HT1080 (cell line): ENCODE results near the gene PRTG. TPM values are rescaled to one million over a fixed set of nuclear protein-coding genes. Genes with fewer than 3 reads are reported as not detected.
"Not testable (repeated sequence)": the region's sequence is repeated elsewhere in the genome, so short reads cannot be mapped to it uniquely, and the experiment has no call there.

Experiments
- DNase-seq: peaks from one replicate; pipeline ENCODE4 v3.0.0-alpha.2; 2015; ENCODE audit warnings: low read depth
- total RNA-seq: library from RNA; depleted of rRNA; stranded (reverse); fragments of >200 nt; shearing (Covaris generic); gene quantifications from 2 replicates; pipeline ENCODE4 v1.2.3, GENCODE V29; 2014

The PRTG gene
- total RNA-seq, 1 experiment from 2014 or later = 8.4 TPM

DNA sequence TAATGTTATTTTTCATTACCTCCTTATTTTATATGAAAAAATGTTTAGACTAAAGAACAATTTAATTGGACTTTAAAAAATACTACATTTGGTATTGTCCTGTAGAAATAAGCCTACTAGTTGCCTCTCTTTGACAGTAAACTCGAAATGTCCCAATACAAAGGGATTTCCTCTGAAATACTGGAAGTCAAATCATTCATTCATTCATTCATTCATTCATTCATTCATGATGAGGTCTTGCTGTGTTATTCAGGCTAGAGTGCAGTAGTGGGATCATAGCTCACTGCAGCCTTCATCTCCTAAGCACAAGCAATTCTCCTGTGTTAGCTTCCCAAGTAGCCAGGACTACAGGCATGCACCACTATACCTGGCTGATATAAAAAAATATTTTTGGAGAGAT is 104.2 kb downstream of the PRTG start:
- no peak for DNase-seq

DNA sequence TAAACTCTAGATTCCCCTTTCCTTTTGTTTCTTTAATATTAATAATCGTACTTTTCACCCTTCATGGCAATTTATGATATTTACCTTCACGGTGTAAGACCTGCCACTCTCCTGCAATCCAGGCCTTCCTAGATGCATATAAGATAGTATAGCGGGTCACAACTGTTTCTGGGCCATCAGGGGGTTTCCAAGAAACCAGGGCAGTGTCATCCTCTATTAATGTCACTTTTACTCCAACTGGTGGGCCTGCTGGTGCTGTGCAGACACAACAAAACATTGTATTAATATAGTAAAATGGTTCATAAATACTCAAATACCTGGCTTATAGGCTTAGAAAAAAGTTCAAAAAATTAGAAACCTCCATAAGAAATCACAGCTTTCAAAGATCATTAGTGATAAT is 105.9 kb downstream of the PRTG start:
- no peak for DNase-seq

DNA sequence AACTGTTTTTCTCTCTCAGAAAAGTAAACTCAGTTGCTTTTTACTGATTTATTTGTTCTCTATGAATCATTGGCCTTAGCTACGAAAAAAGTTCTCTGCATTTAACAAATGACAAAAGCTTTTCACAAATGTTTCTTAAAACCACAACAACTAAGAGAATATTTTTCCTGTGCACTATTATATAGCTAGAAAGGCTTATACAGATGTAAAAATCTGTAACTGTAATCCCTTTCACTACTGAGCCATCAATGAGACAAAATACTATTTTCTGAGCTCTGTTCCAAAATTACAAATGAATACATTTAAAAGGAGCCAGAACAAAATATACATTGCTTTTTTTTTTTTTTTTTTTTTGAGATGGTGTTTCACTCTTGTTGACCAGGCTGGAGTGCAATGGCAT is 109.2 kb downstream of the PRTG start:
- DNase-seq = no peak

DNA sequence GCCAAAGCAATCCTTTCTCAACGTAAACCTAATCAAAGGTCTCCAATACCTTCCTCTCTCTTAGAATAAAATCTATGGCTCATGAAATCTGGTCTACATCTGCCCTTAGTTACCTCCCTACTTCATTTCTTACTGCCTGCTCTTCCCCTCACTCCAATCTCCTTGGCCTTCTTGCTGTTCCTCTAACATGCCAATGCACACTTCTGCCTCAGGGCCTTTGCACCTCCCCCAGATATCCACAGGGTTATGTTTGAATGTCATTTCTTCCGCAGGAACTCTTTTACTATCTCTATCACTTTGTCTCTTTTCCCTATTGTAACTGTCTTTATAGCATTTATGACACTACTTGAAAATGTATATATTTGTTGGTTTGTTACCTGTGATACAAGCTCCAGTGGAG is 110.5 kb downstream of the PRTG start:
- no peak for DNase-seq

DNA sequence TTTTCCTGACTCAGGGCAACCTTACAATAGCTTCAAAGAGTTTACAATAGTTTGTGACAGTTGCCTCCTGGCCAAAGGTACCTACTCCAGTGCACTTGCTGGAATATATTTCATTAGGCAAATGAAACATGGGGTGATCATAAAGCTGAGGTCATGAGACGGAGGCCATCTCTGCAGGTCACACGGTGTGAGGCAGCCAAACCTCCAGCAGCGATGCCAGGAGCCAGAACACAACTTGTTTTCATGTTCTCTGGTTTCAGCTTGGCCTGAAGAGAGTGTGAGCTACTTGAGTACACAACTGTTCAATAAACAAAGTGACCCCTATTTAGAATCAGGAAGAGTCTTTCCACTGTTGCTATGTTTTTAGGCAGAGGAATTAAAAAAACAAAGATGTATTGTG is 112.1 kb downstream of the PRTG start:
- DNase-seq = no peak

DNA sequence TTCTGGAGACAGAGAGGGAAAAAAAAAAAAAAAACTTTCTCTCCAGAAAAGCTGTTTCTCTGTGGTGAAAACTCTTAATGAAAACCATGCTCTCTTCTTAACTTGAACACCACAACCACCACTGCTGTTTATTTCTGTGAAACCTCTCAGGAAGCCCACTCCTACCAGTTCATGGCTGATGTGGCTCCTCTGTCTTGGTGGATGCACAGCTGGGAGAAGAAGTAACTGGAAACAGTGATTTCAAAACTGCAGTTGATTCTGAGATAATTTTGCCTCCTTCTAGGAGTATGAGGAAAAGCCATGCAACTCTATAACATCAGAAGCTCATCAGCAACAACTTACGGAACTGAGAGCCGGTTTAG is 114.6 kb downstream of the PRTG start:
- DNase-seq = no peak

DNA sequence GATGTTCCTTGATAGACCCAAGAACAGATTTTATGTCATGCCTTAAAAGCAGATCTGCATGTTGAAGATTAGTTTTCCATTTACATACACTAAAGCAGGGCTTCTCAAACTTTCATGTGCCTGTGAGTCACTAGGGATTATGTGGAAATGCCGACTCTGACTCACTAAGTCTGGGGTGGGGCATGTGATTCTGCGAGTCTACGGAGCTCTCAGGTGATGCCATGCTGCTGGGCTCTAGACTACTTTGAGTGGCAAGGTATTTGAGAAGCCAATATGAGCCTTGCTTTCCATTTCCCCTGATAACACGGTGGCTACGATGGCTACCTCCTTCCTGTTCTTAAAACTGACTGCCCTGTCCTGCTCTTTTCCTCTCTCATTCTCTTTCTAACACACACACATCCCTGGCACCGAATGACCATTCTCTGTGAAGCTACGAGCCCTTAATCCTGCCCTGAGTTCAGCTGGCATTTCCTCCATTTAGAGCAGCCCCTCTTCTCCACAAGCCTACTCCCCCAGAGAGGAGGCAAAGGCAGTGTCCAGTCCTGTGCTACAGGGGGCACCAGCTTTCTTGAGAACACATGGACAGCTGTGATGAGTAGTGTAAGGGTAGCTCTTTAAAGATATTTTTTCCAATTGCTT is 115.1 kb downstream of the PRTG start:
- peak; percentile 94 for DNase-seq

DNA sequence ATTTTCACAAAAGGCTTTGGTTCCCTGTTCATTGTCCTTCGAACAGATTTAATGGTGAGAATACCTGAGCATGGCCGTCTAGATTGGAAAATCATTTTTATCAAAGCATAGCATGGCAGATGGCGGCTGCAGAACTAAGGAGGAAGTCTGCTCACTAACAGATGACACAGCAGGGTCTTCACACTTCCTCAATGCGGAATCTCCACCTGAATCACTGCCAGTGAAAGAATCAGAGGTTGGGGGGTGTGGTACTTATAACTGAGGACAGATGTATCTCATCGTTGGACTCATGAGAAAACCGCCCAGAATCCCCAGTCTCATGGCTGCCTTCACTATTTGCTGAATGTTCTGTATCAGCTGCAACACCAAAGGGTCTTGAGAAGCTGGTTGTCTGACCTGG is 123.2 kb downstream of the PRTG start:
- no peak for DNase-seq

DNA sequence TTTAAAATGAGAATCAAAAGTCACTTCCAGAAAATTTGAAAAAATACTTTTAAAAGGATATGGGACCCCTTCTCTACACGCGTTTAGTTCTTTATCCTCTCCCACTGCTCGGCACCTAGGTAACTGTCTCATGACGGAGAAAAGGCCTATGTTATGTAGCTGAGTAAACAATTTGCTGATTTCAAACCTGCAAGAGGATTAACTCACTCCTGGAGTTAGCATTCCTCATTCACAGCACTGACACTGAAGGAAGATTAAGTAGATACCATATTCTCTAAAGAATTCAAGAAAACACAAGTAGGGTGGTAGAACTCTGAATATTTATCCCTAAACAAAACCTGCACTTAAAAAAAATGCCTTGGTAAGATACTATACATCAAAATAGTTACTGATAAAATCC is 124.6 kb downstream of the PRTG start:
- no peak for DNase-seq

DNA sequence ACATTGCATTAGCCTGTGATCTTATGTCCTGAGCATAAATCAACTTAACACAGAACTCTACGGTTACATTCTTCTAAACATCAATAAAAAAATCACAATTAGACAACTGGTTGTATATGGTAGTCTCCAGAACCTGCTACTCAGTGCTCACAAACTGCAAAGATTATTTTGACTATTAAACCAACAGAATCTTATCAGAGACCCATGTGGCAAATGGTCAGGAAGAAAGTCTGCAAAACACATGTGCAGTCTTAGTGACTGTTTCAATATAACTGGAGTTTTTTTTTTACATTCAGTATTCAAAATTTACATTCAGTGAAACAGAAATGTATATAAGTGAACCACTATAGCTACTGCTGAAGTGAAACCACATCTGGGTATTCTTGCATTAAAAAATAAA is 127.5 kb downstream of the PRTG start:
- DNase-seq = no peak

DNA sequence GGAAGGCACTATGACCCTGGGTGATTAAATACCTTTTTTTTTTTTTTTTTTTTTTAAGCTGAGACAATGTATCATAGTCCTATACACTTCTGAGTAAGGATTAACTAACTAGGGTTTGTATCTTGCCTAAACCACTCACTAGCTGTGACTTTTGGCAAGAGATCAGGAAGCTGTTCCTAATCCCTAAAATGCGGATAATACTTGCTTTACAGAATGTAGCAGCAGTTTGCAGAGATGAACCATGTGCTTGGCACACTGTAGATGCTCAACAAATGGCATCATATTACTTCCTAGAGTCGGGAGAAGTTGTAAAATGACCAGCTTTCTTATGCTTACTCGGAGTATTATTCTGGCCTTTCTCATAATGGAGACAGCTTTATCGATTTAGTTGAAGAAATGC is 129.2 kb downstream of the PRTG start:
- DNase-seq = no peak

DNA sequence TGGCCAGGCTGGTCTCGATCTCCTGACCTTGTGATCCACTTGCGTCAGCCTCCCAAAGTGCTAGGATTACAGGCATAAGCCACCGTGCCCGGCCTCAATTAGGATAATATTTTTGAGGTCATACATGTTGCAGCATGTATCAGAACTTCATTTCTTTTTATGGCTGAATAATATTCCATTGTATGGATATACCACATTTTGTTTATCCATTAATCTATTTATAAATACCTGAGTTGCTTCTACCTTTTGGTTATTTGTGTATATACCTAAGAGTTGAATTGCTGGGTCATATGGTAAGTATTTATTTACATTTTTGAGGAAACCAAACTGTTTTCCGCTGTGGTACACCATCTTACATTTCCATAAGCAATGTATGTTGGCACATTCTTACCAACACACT is 136.7 kb downstream of the PRTG start:
- no peak for DNase-seq

DNA sequence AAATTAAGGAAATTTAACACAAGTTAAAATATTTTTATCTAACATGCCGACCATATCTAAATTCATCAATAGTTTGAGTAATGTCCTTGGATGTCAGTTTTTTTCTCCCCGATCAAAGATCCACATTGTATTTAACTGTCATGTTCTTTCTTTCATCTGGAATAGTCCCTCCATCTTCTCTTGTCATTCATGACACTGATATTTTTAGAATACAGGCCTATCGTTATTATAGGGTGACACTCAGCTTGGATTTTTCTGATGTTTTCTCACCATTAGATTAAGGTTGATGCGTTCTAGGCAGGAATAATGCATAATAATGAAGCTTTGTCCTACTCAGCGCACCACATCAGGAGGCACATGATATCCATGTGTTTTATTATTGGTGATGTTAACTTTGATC is 141.6 kb downstream of the PRTG start:
- DNase-seq = no peak

DNA sequence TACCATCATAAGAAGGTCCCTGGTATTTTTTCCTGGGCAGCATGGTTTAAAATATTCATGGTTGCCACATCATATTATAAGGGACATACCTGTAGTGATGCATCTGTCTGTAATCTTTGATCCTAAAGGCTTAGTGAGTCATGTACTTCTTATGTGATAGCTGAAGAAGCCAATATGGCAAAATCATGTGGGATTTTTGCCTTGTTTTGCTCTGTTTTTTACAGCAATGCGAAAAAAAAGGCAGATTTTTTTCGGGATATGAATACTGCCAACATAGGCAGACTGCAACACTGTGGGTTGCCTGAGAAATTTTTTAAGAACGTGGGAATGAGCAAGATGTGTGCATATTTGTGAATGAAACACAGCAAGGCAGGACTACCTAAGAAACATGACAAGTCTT is 143.5 kb downstream of the PRTG start:
- no peak for DNase-seq

DNA sequence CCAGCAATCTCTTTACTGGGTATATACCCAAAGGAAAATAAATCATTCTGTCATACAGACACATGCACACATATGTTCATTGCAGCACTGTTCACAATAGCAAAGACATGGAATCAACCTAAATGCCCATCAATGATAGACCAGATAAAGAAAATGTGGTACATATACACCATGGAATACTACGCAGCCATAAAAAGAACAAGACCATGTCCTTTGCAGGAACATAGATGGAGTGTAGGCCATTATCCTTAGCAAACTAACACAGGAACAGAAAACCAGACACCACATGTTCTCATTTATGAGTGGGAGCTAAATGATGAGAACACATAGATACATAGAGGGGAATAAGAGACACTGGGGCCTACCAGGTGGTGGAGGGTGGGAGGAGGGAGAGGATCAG is 149.9 kb downstream of the PRTG start:
- DNase-seq = not testable (repeated sequence)

DNA sequence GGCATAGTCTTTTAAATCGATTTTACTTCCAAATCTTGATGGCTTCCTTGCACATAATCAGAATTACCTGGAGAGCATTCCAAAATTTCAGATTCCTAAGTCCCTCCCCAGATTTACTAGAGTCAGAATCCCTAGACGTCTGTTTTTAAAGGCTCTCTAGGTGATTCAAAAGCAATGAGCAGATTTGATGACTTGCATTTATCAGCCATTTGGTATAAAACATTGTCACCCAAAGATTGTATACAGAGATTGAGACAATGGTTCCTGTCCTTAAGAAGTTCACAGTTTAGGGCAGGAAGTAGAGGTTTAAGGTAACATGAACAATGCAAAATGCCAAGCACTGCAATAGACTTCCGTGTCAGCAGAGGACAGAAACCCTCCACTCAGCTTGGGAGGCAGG is 152.2 kb downstream of the PRTG start:
- DNase-seq = no peak

DNA sequence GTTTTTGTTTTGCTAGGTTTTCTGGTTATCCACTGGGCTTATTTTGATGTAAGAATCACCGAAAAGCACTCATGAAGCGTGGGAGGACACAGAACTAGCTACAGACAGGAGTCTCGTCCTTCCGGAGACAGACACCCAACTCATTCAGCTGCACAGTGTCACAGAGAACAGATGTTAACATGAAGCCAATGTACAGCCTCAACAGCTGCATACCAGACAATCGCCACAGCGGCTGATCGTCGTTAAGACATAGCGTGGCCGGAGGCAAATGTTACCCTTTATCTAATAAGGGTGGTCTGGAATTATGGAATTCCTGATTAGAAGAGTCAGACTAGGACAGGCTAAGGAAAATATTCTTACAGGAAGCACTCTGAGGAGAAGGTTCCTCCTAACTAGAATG is 153.7 kb downstream of the PRTG start:
- no peak for DNase-seq

DNA sequence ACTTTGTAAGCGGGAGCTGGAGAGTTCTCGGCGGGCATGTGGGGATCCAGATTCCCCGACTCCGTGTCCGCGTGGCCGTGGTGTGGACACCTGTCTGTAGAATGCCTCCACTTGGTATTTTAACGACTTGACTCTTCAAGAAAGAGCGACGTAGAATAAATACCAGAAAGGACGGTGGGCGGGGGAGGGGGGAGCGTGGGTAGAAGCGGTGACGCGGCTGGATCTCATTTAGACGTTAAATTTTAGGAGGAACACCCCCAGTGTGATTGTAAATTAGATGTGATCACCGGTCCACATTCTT is 154.2 kb downstream of the PRTG start:
- no peak for DNase-seq

DNA sequence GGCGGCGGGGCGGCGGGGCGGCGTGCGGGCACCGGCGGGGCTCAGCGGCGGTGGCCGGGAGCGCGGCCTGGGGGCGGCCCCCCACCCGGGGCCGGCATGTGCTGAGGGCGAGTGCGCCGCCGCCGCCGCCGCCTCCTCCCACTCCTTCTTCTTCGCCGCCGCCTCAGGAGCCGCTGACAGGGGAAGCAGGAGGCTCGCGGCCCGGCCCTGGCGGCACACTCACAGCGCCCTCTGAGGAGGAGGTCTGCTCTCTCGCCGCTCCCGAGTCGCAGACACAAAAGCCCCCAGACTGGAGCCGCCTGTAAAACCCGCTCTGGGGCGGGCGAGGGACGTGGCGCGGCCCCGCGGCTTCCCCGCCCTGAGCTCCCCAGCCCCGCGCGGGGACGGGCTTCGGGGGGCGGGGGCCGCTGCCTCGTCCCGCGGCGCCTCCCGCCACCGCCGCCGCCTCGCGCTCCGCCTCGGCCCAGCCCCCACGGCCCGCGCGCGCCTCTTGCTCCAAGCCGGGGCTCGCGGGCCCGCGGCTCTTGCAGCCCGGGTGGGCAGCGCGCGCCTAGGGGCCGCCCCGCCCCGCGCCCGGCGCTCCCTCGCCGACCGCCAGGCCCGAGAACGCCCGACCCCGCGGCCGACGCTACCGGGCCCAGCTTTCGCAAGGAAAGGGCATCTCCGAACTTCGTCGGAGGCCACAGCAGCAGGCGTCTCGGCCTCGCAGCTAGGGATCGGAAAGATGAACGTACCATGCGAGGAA is 154.7 kb downstream of the PRTG start, which contains the start of gene PYGO1:
Gene PYGO1 (minus strand): TSS at position 276 of the 745 bp plus-strand sequence. CDS start 462 bp downstream, outside the sequence.
- DNase-seq = peak; percentile 50

DNA sequence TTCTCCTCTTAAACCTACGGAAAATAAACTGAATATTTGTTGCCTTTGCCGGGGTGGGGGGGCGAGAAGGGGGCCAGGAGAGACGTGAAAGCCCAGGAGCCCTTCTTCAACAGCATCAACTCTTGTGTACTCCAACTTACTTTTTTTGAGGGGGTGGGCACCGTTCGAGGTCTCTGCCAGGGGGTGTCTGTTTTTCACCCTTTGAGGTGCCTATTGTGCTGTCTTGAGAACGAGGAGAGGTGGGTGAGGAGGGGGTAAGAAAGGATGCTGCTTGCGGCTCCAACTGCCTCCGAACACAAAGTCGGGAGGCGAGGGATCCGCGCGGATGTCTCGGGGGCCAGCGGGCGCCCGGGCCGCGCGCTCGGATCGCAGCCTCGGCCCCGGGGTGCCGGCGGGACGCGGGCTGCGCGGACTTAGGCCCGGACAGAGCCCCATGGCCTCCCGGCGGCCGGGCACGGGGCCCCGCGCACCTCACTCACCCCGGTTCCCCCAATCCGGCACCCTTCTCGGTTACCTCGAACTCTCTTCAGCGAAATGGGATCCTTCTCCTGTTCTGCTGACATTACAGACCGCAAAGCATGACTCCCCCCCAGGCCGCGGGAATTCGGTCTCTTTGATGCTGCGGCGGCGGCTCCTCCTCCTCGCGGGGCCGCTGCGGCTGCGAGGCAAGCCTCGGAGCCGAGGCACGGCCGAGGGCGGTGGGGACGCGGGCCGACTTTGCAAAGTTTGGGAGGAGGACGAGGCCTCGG is 155.5 kb downstream of the PRTG start:
- DNase-seq = peak; percentile 32

DNA sequence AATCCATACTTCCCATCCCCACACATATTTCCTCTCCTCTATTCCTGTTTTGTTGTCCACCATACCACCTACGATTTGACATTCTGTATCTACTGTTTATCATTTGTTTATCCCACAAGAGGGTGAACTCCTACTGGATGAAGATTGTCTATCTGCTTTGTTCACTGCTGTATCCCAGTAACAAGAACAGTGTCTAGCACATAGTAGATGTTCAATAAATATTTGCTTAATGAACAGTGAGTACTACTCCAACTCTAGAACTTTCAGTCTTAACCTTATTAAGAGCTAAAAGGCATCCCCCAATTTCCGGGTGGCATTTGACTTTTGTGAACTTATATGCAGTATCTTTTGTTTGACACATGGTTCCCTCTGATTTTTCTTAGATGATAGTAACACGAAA is 156.1 kb downstream of the PRTG start:
- no peak for DNase-seq

DNA sequence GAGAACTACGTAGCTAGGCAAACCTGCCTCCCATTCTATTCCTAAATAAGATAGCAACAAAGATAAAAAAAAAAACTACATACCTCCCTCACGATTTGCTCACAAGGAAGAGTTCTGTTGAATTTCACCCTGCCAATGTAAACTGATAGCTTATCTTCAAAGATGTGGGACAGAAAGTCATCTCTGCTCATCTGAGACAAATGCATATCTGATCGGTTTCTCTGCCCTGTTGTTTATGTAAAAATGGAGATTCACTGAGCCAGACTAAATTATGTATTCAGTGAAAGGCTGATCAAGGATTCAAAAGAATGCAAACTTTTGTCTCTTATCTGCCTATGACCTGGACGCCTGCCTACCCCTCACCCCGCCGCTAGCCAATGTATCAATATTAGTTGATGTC is 166.0 kb downstream of the PRTG start:
- DNase-seq = no peak

DNA sequence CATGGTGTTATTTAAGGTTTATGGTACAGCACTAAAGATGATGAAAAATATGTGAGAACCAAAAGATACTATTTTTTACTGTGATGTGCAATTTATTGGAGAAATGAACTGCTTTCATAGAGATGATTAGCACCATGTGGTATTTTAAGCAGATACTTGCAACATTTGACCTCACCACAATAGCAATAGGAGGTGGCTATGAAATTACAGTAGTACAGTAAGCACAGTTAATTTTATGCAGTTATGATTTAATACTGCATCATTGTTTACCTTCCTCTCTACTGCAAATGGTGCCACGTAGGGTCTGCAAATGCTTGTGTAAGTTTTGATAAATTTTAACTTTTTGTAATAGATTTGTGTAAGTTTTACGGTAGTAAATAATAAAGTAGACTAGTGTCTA is 168.9 kb downstream of the PRTG start:
- DNase-seq = no peak
